ENCODE data around the gene GRIPAP1. TPM values are rescaled to one million over a fixed set of nuclear protein-coding genes. Genes with fewer than 3 reads are reported as not detected.

The GRIPAP1 gene
- total RNA-seq, 2 donors from 2014 or later = 97.8 to 143 TPM

DNA sequence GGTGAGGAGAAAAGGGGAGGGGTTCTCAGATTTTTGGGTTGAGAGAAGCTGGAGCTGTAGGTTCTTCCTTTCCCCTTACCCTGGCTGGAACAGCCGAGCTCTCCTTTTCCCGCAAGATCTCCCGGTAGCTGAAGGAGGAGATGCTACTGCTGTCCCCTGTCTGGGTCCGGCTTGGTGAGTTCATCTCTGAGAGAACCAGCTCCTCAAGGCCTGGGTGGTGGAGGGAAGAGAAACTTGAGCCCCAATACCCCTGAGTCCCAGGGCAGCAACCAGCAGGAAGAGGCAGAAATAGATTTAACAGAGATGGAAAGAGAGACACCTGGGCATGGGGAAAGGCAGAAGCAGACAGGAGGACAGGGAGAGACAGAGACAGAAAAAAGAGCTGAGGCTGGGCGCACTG is 23.8 kb downstream of the GRIPAP1 start:
- no peak for ATAC-seq
- DNase-seq (ENCODE audit: low spot score) = peak; percentile 51
- Mint-ChIP-seq H3K4me3 (no peak overlapping the region), H3K9me3 (no peaks in the 10 kb centered on the region), H3K27me3 (peaks cover 0 to 7% of the 10 kb centered on the region in 2 donors), H3K36me3 (peaks cover 35% of the 10 kb centered on the region), H3K4me1 (ENCODE audit: low read depth in 2 of 2) (peaks cover 1 to 3% of the 10 kb centered on the region in 2 donors), H3K27ac (no peak overlapping the region)

- Mint-ChIP-seq H3K4me3 (no peak overlapping the region), H3K4me1 (ENCODE audit: low read depth in 2 of 2) (peaks cover 8 to 11% of the 10 kb centered on the region in 2 donors), H3K27ac (no peak overlapping the region), H3K27me3 (peaks cover 0 to 14% of the 10 kb centered on the region in 2 donors), H3K9me3 (no peaks in the 10 kb centered on the region), H3K36me3 (peaks cover 35% of the 10 kb centered on the region)
- ATAC-seq = no peak
- no peak for DNase-seq (ENCODE audit: low spot score)
Measured at GRCh38 chrX:48976086-48976485, 26.0 kb downstream of the GRIPAP1 start.

GRCh38 chrX:48975541-48975940 is 26.5 kb downstream of the GRIPAP1 start:
- Mint-ChIP-seq H3K9me3 (no peaks in the 10 kb centered on the region), H3K27ac (no peak overlapping the region), H3K36me3 (peaks cover 30% of the 10 kb centered on the region), H3K4me1 (ENCODE audit: low read depth in 2 of 2) (peaks cover 8 to 11% of the 10 kb centered on the region in 2 donors), H3K27me3 (peaks cover 0 to 14% of the 10 kb centered on the region in 2 donors), H3K4me3 (no peak overlapping the region)
- ATAC-seq = no peak
- no peak for DNase-seq (ENCODE audit: low spot score)

GRCh38 chrX:48975041-48975440 is 27.0 kb downstream of the GRIPAP1 start:
- Mint-ChIP-seq H3K27ac (no peak overlapping the region), H3K27me3 (peaks cover 0 to 14% of the 10 kb centered on the region in 2 donors), H3K36me3 (peaks cover 25% of the 10 kb centered on the region), H3K9me3 (no peaks in the 10 kb centered on the region), H3K4me1 (ENCODE audit: low read depth in 2 of 2) (peaks cover 8 to 11% of the 10 kb centered on the region in 2 donors), H3K4me3 (no peak overlapping the region)
- ATAC-seq (no peak), DNase-seq (ENCODE audit: low spot score) (no peak)

GRCh38 chrX:48974574-48974973 is 27.5 kb downstream of the GRIPAP1 start:
- Mint-ChIP-seq H3K4me3 (no peak overlapping the region), H3K9me3 (no peaks in the 10 kb centered on the region), H3K27ac (no peak overlapping the region), H3K27me3 (peaks cover 0 to 14% of the 10 kb centered on the region in 2 donors), H3K4me1 (ENCODE audit: low read depth in 2 of 2) (peaks cover 8 to 11% of the 10 kb centered on the region in 2 donors), H3K36me3 (peaks cover 24% of the 10 kb centered on the region)
- ATAC-seq = no peak
- no peak for DNase-seq (ENCODE audit: low spot score)

GRCh38 chrX:48974033-48974432 is 28.0 kb downstream of the GRIPAP1 start:
- H3K27ac Mint-ChIP-seq = no peak overlapping the region
- peaks cover 8 to 11% of the 10 kb centered on the region in 2 donors for H3K4me1 Mint-ChIP-seq (ENCODE audit: low read depth in 2 of 2)
- H3K36me3 Mint-ChIP-seq = peaks cover 24% of the 10 kb centered on the region

GRCh38 chrX:48972220-48973164 is 29.6 kb downstream of the GRIPAP1 start:
- ATAC-seq (no peak), DNase-seq (ENCODE audit: low spot score) (no peak)
- no peaks in the 10 kb centered on the region for H3K9me3 Mint-ChIP-seq
- H3K36me3 Mint-ChIP-seq = peaks cover 13% of the 10 kb centered on the region
- H3K4me1 Mint-ChIP-seq (ENCODE audit: low read depth in 2 of 2) = peaks cover 8 to 11% of the 10 kb centered on the region in 2 donors
- no peak overlapping the region for H3K4me3 Mint-ChIP-seq
- H3K27ac Mint-ChIP-seq = no peak overlapping the region
- H3K27me3 Mint-ChIP-seq = peaks cover 0 to 17% of the 10 kb centered on the region in 2 donors

More at GRCh38 chrX:48974033-48974432, 28.0 kb downstream of the GRIPAP1 start:
- ATAC-seq (no peak), DNase-seq (ENCODE audit: low spot score) (no peak)
- no peak overlapping the region for H3K4me3 Mint-ChIP-seq
- no peaks in the 10 kb centered on the region for H3K9me3 Mint-ChIP-seq
- peaks cover 0 to 14% of the 10 kb centered on the region in 2 donors for H3K27me3 Mint-ChIP-seq

DNA sequence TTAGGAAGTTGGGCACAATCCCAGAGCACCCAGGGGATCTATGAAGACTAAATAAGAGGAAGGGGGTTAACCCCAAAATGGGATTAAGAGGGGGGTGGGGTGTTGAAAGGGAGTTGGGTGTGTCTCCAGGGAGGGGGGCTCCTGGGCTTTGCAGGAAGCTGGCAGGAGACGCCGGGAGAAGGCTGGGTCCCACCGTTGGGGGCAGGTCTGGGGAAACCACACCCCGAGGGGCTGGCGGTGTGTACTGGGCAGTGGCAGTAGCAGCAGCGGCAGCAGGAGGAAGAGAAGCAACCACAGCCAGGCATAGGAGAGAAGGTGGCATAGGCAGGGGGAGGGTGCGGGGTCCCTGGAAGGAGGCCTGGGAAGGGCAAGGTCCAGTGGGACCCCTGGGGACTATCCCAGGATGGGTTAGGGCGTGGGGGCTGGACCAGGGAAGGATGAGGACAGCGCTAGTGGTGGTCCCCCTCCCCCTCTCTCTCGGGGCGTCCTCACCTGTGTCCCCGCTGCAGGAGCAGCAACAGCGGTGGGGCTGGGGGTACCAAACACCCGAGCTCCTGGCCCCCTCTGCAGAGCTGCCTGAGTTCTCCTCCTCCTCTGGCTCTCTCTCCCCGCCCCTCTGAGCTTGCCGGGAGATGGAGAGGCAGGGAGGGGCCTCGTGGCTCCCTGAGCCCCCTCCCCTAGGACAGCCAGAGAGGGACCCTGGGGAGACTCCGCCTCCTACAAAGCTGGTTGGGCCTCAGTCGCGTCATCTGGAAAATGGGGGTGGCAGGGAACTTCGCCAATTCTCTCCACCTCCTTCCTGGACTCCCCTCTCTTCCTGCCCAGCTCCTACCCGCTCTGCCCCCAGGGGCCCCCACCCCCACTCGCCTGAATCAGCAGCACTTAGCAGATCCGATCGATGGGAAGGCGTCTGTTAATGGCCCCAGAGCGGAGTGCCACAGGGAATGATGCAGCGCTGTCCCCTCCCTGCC is 30.5 kb downstream of the GRIPAP1 start, which contains the start of gene KCND1:
Gene KCND1, minus strand, starts transcription at position 596 of the 971 bp plus-strand sequence. CDS start 1,573 bp downstream, outside the sequence.
- H3K27me3 Mint-ChIP-seq = peaks cover 0 to 17% of the 10 kb centered on the region in 2 donors
- H3K27ac Mint-ChIP-seq = peak within 1 kb of the TSS in 1 of 2 donors; percentile 16
- peaks cover 8 to 11% of the 10 kb centered on the region in 2 donors for H3K4me1 Mint-ChIP-seq (ENCODE audit: low read depth in 2 of 2)
- DNase-seq (ENCODE audit: low spot score) = no peak
- H3K4me3 Mint-ChIP-seq = no peak within 1 kb of the TSS
- H3K36me3 Mint-ChIP-seq = peaks cover 13% of the 10 kb centered on the region
- no peak for ATAC-seq
- H3K9me3 Mint-ChIP-seq = no peaks in the 10 kb centered on the region

- H3K4me3 Mint-ChIP-seq = no peak overlapping the region
- peaks cover 1% of the 10 kb centered on the region for H3K36me3 Mint-ChIP-seq
- no peaks in the 10 kb centered on the region for H3K9me3 Mint-ChIP-seq
- ATAC-seq (no peak), DNase-seq (ENCODE audit: low spot score) (no peak)
- peaks cover 8 to 11% of the 10 kb centered on the region in 2 donors for H3K4me1 Mint-ChIP-seq (ENCODE audit: low read depth in 2 of 2)
- H3K27me3 Mint-ChIP-seq = peaks cover 0 to 11% of the 10 kb centered on the region in 2 donors
- H3K27ac Mint-ChIP-seq = no peak overlapping the region
Measured at GRCh38 chrX:48969471-48969870, 32.6 kb downstream of the GRIPAP1 start.

DNA sequence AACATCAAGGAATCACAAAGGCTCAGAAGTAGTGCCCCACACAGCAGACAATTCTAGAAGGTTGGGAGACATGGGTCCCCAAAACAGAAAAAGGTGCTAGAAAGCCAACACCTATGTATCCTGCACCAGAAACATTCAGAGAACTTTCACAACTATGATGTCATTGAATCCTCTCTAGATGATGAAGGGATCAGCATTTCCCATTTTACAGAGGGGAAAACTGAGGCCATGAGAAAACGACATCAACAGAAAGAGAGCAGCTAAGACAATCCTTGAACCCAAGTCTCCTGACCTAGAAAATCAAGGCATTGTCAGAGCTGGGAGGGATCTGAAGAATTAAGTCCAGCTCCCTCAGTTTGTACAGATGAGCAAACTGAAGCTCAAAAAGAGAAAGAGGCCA is 33.7 kb downstream of the GRIPAP1 start:
- Mint-ChIP-seq H3K9me3 (no peaks in the 10 kb centered on the region), H3K27me3 (peaks cover 0 to 11% of the 10 kb centered on the region in 2 donors), H3K36me3 (no peaks in the 10 kb centered on the region), H3K27ac (no peak overlapping the region), H3K4me3 (no peak overlapping the region), H3K4me1 (ENCODE audit: low read depth in 2 of 2) (peaks cover 8 to 10% of the 10 kb centered on the region in 2 donors)
- no peak for ATAC-seq
- no peak for DNase-seq (ENCODE audit: low spot score)

GRCh38 chrX:48966796-48967579 is 35.1 kb downstream of the GRIPAP1 start:
- Mint-ChIP-seq H3K27ac (no peak overlapping the region), H3K9me3 (no peaks in the 10 kb centered on the region), H3K4me3 (no peak overlapping the region), H3K4me1 (ENCODE audit: low read depth in 2 of 2) (no peaks in the 10 kb centered on the region), H3K36me3 (no peaks in the 10 kb centered on the region), H3K27me3 (peaks cover 0 to 3% of the 10 kb centered on the region in 2 donors)
- ATAC-seq (no peak), DNase-seq (ENCODE audit: low spot score) (no peak)

GRCh38 chrX:48965959-48966358 is 36.1 kb downstream of the GRIPAP1 start:
- Mint-ChIP-seq H3K27me3 (peaks cover 0 to 3% of the 10 kb centered on the region in 2 donors), H3K9me3 (no peaks in the 10 kb centered on the region)

More at GRCh38 chrX:48965959-48966358, 36.1 kb downstream of the GRIPAP1 start:
- Mint-ChIP-seq H3K36me3 (no peaks in the 10 kb centered on the region), H3K4me3 (no peak overlapping the region), H3K4me1 (ENCODE audit: low read depth in 2 of 2) (no peaks in the 10 kb centered on the region), H3K27ac (no peak overlapping the region)
- ATAC-seq (no peak), DNase-seq (ENCODE audit: low spot score) (no peak)
